ENCODE measurements around the gene YWHAH. TPM values are rescaled to one million over a fixed set of nuclear protein-coding genes. Genes with fewer than 3 reads are reported as not detected.

Gene YWHAH
- total RNA-seq, 2 donors from 2014 or later, result 162 to 193 TPM

- H3K9me3 Mint-ChIP-seq, result no peaks in the 10 kb centered on the region
- H3K4me1 Mint-ChIP-seq, result peaks cover 11% of the 10 kb centered on the region
- Histone ChIP-seq H3K36me3 (ENCODE audit: control insufficient read depth, insufficient read depth, low read length) (peaks cover 49% of the 10 kb centered on the region), H3K27me3 (ENCODE audit: control insufficient read depth, insufficient read depth, low read length, poor library complexity, severe bottlenecking) (no peaks in the 10 kb centered on the region), H3K4me3 (ENCODE audit: low read length) (no peak overlapping the region), H3K27ac (ENCODE audit: low read depth, low read length) (no peak overlapping the region), H3K9ac (ENCODE audit: extremely low read depth, low read length, poor library complexity, severe bottlenecking) (no peak overlapping the region), H3K4me1 (ENCODE audit: control insufficient read depth, insufficient read depth, low read length) (peaks cover 4% of the 10 kb centered on the region), H3K9me3 (ENCODE audit: control insufficient read depth, low read length) (no peaks in the 10 kb centered on the region)
- no peak for TF ChIP-seq CTCF (conservative IDR thresholded peaks at IDR 0.05)
- no peaks in the 10 kb centered on the region for H3K27me3 Mint-ChIP-seq (ENCODE audit: insufficient read depth)
- no peak for DNase-seq
- no peak overlapping the region for H3K4me3 Mint-ChIP-seq
- peaks cover 43% of the 10 kb centered on the region for H3K36me3 Mint-ChIP-seq (ENCODE audit: low read depth)
- WGBS, 2 experiments (ENCODE audit: insufficient coverage in 1 of 2, insufficient read length in 1 of 2), result 95% methylated on average over 7 to 9 of the region's 9 CpGs
- no peak overlapping the region for H3K27ac Mint-ChIP-seq
Measured at GRCh38 chr22:31957970-31958594, 13.7 kb downstream of the YWHAH start.

- peaks cover 4% of the 10 kb centered on the region for H3K4me1 ChIP-seq (ENCODE audit: control insufficient read depth, insufficient read depth, low read length)
Measured at GRCh38 chr22:31958625-31959239, 14.4 kb downstream of the YWHAH start.

GRCh38 chr22:31960767-31961166, 16.4 kb downstream of the YWHAH start:
- WGBS, 2 experiments (ENCODE audit: insufficient coverage in 1 of 2, insufficient read length in 1 of 2), result 36 to 67% methylated on average over 1 to 3 of the region's 5 CpGs
- Histone ChIP-seq H3K27me3 (ENCODE audit: control insufficient read depth, insufficient read depth, low read length, poor library complexity, severe bottlenecking) (no peaks in the 10 kb centered on the region), H3K9me3 (ENCODE audit: control insufficient read depth, low read length) (no peaks in the 10 kb centered on the region), H3K27ac (ENCODE audit: low read depth, low read length) (no peak overlapping the region), H3K4me1 (ENCODE audit: control insufficient read depth, insufficient read depth, low read length) (peaks cover 4% of the 10 kb centered on the region), H3K9ac (ENCODE audit: extremely low read depth, low read length, poor library complexity, severe bottlenecking) (no peak overlapping the region), H3K4me3 (ENCODE audit: low read length) (no peak overlapping the region), H3K36me3 (ENCODE audit: control insufficient read depth, insufficient read depth, low read length) (peaks cover 25% of the 10 kb centered on the region)
- no peak for DNase-seq
- no peak for TF ChIP-seq CTCF (conservative IDR thresholded peaks at IDR 0.05)
- H3K4me1 Mint-ChIP-seq, result peaks cover 6% of the 10 kb centered on the region
- no peaks in the 10 kb centered on the region for H3K27me3 Mint-ChIP-seq (ENCODE audit: insufficient read depth)
- H3K9me3 Mint-ChIP-seq, result no peaks in the 10 kb centered on the region
- no peak overlapping the region for H3K27ac Mint-ChIP-seq
- H3K36me3 Mint-ChIP-seq (ENCODE audit: low read depth), result peaks cover 31% of the 10 kb centered on the region
- H3K4me3 Mint-ChIP-seq, result no peak overlapping the region

More at GRCh38 chr22:31958625-31959239, 14.4 kb downstream of the YWHAH start:
- Mint-ChIP-seq H3K27me3 (ENCODE audit: insufficient read depth) (no peaks in the 10 kb centered on the region), H3K4me1 (peaks cover 6% of the 10 kb centered on the region), H3K36me3 (ENCODE audit: low read depth) (peaks cover 43% of the 10 kb centered on the region), H3K27ac (no peak overlapping the region), H3K4me3 (no peak overlapping the region), H3K9me3 (no peaks in the 10 kb centered on the region)
- no peak overlapping the region for H3K9ac ChIP-seq (ENCODE audit: extremely low read depth, low read length, poor library complexity, severe bottlenecking)
- no peak overlapping the region for H3K4me3 ChIP-seq (ENCODE audit: low read length)
- H3K27me3 ChIP-seq (ENCODE audit: control insufficient read depth, insufficient read depth, low read length, poor library complexity, severe bottlenecking), result no peaks in the 10 kb centered on the region
- no peak for TF ChIP-seq CTCF (conservative IDR thresholded peaks at IDR 0.05)
- 94 to 95% methylated on average over 11 to 12 of the region's 12 CpGs for WGBS, 2 experiments (ENCODE audit: insufficient coverage in 1 of 2, insufficient read length in 1 of 2)
- no peak for DNase-seq
- H3K9me3 ChIP-seq (ENCODE audit: control insufficient read depth, low read length), result no peaks in the 10 kb centered on the region
- H3K36me3 ChIP-seq (ENCODE audit: control insufficient read depth, insufficient read depth, low read length), result peaks cover 43% of the 10 kb centered on the region
- H3K27ac ChIP-seq (ENCODE audit: low read depth, low read length), result no peak overlapping the region
